Left renal pelvis (tissue), 4 donors: ENCODE results near the gene CLRN3. TPM values are rescaled to one million over a fixed set of nuclear protein-coding genes. Genes with fewer than 3 reads are reported as not detected.

Source experiments
- DNase-seq, 4 donors: peaks; one replicate each; pipeline ENCODE4 v3.0.0-alpha.2; 2013; ENCODE audit warnings: low read depth in 4 of 4, low spot score in 3 of 4
- polyA plus RNA-seq, 4 donors: library from polyadenylated mRNA; unstranded; fragments of 120-200 nt; gene quantifications; one replicate each; pipeline ENCODE4 v1.2.1, GENCODE V29; 2013; ENCODE audit not compliant: insufficient read length in 4 of 4

Gene CLRN3
- polyA plus RNA-seq: 10 to 100 TPM in 3 of 4 donors, not detected in 1; 14.4 to 19.7 (median 17.0) TPM

- no peak for DNase-seq
Measured at GRCh38 chr10:127892743-127893142, at the start of gene CLRN3. TSS of gene CLRN3 (minus strand) at chr10:127892941. CDS start at chr10:127892784, 157 bp downstream.

GRCh38 chr10:127940866-127941640 is 48.3 kb upstream of the CLRN3 start:
- no peak for DNase-seq

GRCh38 chr10:127939786-127940330 is 47.1 kb upstream of the CLRN3 start:
- no peak for DNase-seq

GRCh38 chr10:127937915-127938463 is 45.2 kb upstream of the CLRN3 start:
- DNase-seq: no peak

- no peak for DNase-seq
Measured at GRCh38 chr10:127937069-127937468, 44.3 kb upstream of the CLRN3 start.

GRCh38 chr10:127935071-127935561 is 42.4 kb upstream of the CLRN3 start:
- no peak for DNase-seq

GRCh38 chr10:127934383-127934782 is 41.6 kb upstream of the CLRN3 start:
- no peak for DNase-seq

GRCh38 chr10:127933271-127933670 is 40.5 kb upstream of the CLRN3 start:
- no peak for DNase-seq

- no peak for DNase-seq
Measured at GRCh38 chr10:127932521-127933270, 40.0 kb upstream of the CLRN3 start.

GRCh38 chr10:127928021-127928806 is 35.5 kb upstream of the CLRN3 start:
- no peak for DNase-seq

- no peak for DNase-seq
Measured at GRCh38 chr10:127926455-127926854, 33.7 kb upstream of the CLRN3 start.

- DNase-seq: no peak
Measured at GRCh38 chr10:127925471-127926207, 32.9 kb upstream of the CLRN3 start.

GRCh38 chr10:127923646-127924045 is 30.9 kb upstream of the CLRN3 start:
- no peak for DNase-seq

GRCh38 chr10:127922675-127923366 is 30.1 kb upstream of the CLRN3 start:
- no peak for DNase-seq

- DNase-seq: no peak
Measured at GRCh38 chr10:127922206-127922605, 29.5 kb upstream of the CLRN3 start.

- no peak for DNase-seq
Measured at GRCh38 chr10:127921753-127922145, 29.0 kb upstream of the CLRN3 start.

GRCh38 chr10:127921075-127921752 is 28.5 kb upstream of the CLRN3 start:
- no peak for DNase-seq

GRCh38 chr10:127920306-127921074 is 27.7 kb upstream of the CLRN3 start:
- no peak for DNase-seq
